Activated effector memory CD4-positive, alpha-beta T cell treated with anti-CD3 and anti-CD28 coated beads, Interleukin-2, amount 50 U/mL, for 16 hours (primary cell): Measurements from ENCODE around the gene C3orf18.

Experiments used
- DNase-seq: peaks from one replicate; pipeline ENCODE4 v3.0.0-alpha.2; 2020

Gene C3orf18

DNA sequence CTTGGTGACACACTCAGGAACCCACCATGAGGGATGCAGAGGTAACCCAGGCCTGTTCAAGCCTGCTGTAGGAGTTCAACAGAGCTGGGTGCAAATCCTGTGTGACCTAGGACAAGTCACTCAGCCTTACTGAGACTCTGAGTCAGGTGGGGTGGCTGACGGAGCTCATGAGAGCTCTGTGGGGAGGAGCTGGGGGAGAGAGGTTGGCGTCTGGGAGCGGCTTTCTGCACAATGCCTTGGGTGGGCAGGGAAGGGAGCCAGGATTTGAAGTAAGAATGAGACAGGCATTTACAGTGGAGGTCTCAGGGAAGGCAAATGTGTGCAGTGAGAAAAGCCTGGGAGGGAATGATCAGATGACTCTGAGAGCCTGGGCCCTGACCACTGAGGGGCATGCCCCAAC, 18.3 kb downstream of the C3orf18 start:
- no peak for DNase-seq

DNA sequence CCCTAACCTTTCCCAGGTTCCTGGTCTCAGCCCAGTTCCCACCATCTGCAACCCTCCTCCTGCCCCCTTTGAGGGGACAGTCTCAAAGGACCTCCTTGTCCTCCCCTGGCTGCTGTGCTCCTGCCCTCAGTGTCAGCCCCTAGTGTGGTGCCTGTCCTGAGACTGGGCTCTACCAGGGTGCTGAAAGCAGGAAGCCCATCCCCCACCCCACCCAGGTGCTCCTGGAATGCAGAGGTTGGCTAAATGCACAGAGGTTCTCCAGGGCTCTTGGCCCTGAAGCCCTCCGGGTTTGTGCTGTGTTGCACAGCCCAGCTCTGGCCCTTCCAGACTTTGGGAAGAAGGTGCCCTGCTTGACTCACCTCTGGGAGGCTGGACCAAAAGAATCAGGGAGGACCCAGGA, 21.8 kb downstream of the C3orf18 start:
- DNase-seq: no peak

DNA sequence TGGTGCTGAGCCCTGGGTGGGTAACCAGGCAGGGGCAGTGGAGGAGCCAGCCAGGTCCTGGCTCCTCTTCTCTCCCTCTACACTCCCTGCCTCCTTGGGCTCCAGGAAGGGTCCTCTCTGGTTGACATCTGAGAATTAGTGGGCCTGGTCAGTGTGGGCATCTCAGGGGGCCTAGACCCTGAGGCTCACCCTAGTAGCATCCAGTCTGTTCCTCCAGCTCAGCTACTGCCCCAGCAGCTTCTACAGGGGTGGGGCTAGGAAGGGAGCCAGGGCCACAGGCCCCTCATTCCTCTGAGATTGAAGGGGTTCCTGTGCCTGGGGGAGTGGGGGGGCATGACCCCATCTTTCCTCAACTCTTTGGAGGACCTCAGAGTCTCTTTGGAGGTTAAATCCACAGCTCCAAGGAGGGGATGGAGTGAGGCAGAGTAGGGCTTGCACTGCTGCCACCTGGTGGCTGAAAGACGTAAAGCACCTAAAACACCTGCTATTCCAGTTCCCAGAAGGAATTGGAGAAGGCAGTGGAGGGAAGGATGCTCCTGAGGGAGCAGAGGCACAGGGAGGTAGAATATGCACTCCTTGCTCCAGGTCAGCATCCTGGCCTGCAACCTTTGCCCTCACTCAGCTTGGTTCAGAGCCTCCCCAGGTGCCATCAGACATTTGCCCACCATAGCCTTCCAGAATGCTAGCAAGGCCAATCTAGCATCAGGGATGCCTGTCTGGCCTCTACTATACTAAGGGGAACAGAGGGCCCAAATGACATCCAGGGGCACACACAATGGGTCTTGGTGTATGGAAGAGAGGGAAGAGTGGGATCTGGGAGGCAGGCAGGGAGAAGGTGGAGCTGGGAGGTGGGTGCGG, 25.1 kb downstream of the C3orf18 start:
- DNase-seq: peak; percentile 86

DNA sequence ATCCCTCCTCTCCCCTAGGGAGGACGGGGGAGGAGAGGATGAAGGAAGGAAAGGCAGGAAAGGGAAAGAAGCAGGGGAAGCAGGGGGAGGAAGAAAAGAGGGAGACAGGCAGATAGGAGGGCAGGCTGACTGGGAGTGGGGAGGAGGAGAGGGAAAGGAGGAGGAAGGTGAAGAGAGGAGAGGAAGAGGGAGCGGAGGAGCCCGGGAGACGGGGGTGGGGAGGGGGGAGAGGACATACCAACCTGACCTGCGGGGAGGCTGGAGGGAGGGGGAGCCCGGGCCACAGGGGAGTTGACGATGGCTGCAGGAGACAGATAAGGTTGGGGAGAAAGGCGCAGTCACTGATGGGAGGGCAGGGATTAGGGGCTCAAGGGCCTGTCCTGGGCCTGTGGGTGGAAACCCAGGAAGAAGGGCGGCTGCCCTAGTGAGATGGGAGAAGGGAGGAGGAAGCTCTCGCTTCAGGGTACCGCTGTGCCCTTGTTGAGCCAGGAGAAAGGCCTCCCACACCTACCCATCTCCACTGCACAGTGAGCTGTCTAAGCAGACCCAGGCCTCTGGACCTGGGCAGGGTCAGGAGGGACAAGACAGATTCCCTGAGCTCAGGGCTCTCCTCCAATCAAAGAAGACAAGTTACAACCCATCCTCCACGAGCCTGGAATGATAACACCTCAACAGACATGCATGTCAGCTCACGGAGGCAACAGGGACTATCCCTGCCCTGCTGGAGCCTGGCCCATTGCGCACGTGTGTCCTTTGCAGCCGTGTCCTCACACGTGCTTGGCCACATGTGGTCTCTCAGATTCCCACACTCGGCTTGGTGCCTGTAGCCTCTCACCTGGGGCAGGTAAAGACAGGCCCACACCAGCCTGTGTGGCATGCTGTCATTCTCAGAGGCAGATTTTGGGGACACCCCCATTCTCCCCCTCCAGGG, 27.9 kb downstream of the C3orf18 start:
- DNase-seq: no peak

DNA sequence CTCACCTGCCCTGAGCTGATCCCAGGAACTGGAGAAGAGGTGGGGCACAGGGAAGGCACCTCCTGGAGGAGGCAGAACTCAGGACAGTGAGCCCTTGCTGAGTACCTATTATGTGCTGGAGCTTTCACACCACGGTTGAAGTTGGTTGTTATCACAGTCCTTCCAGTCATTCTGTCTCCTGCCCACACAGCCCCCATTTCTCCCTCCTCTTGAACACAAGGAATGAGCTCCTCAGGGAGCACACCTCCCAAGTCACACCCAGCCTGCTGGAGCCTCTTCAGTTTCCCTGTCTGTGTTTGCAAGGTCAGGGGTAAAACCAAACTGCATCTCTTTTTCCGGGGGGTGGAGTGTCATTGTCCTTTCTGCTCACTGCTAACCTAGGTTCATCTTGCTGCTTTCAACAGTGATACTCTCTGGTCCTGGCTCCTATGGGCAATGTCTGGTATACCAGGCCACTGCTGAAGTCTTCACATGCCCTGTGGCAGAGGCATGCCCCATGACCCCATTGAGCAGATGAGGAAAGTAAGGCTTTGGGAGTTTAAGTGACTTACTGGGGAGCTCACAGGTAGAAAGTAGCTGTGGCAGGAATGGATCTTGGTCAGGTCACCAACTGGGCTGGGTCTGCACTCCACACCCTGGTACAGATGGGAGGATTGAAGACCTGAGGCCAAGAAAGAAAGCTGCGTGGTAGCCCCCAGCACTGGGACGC, 30.0 kb downstream of the C3orf18 start:
- DNase-seq: no peak

DNA sequence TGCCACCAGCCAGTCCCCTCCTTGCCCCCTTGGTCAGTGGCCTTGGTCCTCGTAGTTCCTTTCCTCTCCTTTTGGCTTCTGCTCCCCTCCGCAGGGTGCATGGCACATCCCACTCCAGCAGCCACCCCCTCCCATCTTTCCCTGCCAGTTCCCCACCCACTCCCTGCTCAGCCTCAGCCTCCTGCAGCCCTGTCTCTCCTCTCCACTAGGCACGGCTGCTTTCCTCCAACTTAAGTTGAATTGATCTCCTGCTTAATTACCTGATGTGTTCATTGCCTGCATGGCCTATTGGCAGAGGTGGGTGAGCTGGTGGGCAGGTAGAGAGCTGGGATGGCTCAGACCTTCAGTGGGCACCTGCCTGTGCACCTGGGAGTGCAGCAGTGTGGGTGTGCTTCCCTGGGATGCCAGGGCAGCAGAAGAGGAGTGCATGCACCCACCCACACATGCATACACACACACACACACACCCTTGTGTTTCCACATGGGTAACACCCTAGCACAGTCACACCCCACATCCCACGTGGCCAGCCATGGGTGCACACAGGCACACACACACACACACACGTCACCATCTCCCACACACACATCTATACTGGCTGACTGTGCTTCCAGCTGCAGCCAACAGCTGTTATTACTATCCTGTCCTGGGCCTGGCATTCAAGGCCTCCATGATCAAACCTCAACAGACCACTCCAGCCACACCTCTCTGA, 30.9 kb downstream of the C3orf18 start:
- no peak for DNase-seq

DNA sequence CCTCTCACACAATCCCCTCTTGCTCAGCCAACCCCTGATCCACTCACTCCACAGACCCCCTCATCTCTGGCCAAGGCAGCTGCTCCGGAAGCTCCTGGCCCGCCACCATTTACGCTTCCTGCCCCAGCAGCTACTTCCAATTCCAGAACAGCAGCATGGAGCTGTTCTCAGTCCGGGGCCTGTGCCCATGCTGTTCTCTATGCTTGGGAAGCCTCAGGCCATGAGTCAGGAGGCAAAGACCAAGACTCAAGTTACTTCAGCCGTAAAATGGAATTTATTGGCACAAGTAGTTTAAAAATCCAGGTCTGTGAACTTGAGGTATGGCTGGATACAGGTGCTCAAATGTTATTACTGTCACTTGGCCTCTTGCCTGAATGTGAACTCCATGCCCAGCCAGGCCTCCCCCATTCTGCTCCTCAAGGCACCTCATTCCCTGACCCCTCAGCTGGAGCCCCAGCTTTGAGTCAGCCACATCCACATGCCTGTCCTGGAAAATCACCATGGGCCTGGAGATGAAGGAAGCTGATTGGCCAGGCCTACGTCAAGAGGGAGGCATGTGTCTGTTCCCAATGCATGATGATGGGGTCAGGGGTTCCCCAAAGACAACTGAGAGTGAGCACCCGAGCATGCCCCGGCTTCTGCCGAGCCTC, 32.7 kb downstream of the C3orf18 start:
- no peak for DNase-seq

DNA sequence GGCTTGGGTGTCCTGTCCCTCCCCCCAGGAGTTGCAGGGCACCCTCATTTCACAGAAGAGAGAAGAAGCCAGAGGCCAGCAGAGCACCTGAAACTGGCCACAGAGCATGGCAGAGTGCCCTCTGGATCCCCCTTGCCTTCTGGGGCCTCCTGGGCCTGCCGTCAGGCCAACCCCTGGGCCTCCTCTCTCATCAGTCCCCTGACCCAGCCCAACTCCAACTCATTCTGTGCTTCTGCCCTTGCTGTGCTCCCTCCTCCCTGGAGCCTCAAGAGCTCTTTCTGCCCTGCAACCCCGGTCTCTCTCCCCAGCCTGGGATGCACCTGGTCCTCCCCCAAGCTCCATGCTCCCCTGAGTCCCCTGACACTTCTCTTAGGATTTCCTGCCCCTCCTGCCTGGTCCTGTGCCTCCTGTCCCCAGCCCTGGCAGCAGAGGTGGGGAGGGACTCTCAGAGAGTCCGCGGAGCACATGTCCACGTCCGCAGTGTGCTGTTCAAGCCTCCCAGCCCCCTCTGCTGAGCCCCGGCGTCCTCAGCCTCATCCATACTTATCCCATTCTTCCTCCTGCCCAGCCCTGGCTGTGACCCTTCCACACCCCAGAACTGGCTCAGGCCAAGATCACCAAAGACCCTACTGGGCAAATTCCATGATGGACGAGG, 33.6 kb downstream of the C3orf18 start:
- no peak for DNase-seq

DNA sequence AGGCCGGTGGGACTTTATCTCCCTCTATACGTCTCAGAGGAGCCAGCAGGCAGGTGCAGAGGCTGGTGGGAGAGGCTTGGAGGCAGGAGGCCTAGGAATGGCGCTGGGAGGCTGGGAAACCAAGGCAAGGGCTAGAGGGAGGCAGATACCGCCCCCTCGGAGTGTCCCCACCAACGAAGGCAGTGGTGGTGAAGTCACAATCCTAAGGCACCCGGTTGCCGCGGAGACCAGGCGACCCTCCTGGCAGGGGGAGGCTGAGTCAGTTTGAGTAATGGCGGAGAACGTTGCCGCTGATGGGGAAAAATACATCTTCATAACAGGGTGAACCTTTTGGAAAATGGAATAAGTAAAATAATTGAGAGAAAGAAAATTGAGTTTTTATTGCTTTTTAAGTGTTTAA, 34.2 kb downstream of the C3orf18 start:
- DNase-seq: no peak

DNA sequence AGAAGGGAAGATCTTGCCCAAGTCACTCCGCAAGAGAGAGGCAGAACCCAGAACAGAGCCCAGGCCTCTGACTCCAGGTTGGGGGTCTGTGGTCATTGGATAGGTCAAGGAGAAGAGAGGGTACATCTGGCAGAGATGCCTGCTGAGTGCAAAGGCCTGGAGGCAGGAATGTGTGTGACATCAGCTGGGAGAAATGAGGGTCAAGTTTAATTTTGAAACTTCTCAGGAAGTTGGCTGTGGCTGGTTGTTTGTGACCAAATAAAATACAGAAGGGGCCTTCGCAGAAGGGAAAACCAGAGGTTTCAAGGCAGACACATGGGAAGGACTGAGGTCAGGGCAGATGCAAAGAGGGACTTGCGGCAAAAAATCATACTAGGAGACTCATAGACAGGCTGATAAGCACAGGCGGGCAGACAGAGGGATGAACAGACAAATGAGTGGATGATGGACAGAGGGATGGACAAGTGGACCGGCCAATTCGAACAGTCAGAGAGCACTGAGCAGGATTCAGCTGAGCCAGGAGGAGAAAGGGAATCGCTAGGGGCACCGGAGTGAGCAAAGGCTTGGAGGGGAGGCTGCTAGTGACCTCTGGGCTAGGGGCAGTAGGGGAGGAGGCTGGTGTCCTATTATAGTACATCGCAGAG, 35.4 kb downstream of the C3orf18 start:
- no peak for DNase-seq

DNA sequence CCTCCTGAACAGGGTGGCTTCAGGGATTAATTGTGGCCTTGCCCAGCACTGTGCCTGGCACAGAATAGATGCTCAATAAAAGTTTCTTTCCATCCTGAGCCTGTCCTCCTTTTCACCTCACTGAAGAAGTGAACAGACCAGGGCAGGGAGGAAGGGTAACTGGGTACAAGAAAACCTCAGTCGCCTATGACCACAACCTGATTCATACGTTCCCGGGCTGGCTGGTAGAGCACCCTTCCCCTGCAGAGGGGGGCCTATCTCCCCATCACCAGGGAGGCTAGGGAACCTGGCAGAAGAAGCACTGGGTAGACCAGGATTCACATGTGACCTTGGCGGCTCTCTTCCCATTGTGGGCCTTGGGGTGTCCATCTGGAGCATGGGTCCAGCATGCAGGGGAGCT, 36.3 kb downstream of the C3orf18 start:
- DNase-seq: no peak

DNA sequence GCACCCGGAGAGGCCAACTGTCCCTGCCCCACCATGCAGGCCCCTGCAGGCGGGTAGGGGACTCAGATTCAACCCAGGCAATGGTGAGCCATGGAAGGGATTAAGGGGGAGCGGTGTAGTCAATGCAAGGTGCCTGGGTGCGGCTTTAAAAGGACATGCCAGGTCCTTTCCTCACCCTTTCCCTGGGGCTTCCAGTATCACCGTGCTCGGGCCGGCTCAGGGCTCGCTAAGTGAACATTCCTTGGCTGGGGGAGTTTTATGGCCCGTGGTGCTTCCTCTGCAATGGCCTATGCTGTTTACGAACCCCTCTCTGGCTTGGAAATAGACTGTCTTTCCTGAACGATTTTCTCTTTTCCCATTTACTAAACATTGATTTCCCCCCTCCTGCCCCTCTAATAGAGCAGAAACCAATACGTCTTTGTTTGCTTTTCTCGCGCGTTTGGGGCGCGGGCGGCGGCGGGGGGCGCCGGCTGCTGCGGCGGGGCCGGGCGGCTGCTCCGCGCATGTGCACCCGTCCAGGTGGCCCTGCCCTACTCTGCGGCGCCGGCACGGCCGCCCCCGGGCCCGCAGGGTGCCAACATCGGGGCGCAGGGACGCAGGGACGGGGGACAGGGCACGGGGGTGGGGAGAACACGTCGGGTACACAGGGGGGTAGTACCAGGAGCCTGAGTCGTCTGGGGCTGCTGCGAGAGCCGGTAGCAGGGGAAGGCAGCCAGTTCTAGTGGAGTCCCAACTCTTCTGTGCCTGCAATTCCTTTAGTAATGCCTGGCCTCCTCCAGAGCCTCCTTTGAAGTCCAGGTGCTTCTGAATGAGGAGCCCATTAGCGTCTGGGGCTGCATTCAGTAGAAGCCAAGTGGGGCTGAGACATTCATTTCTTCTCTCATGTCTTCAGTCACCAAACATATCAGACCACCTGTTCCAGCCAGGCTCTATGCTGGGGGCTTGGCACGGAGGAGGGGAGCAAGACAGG, 37.3 kb downstream of the C3orf18 start:
- DNase-seq: no peak

DNA sequence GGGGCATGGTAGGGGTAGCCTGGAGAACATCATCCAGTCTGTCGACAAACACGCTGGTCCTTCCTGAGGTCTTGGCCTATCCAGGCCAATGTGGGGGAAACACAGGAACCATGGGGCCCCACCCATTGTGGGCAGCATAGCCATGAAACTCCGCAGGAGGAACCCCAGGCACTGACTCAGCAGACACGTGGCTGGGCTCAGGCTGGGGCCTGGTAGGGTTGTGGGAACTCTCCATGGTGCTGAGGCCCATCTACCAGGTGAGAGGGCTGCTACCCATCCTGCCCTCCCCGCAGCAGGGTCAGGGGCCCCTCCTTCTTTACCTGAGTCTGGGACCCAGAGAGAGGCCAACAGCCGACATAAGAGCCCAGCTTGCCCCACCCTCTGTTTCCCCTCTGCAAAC, 41.6 kb downstream of the C3orf18 start:
- peak; percentile 77 for DNase-seq

DNA sequence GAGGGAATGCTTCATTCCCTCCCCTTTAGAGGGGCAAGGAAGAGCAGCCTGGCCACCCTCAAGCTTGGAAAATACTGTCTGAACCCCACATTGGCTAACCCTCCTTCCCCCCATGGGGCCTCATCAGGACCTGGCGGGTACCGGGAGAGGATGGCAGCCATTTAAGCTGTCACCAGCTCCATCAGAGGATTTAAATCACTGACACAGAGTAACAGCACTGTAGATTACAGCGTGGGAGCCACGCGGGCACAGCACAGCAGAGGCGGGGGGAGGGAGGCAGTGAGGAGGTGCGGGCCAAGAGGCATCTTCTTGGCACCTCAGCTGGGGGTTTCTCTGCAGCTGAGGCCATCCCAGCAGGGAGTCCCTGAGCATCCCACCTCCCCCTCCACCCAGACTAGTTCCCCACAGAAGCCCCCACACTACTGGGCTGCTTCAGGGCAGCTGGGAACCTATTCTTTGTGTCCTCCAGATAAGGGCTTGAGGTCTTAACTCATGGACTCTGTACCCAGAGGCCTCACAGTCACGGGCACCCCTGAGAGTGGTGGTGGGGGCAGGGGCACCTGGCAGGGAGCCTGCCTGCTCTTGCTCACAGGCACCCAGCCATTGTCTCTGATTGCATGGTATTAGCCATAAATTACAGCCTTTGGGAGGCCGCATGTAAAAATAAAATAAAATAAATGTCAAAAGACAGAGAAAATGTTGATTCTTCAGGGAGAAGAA, 42.2 kb downstream of the C3orf18 start:
- DNase-seq: no peak

DNA sequence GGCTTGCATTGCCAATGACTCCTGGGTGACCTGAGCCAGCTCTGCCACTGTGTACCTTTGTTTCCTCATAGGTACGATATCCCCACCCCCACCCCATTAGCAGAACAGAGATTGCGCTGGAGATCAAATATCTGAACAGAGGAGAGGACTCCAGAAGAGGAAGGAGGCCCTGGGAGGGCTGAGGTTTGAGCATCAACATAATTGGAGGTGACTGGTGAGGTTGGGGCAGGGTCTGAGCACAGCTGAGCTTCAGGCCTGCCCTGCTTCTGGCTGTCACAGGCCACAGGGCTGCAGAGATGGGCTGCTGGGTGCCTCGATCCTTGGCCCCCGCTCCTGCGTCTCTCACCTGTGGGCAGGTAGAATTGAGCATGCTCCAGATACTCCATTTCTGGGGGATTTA, 42.8 kb downstream of the C3orf18 start:
- no peak for DNase-seq

DNA sequence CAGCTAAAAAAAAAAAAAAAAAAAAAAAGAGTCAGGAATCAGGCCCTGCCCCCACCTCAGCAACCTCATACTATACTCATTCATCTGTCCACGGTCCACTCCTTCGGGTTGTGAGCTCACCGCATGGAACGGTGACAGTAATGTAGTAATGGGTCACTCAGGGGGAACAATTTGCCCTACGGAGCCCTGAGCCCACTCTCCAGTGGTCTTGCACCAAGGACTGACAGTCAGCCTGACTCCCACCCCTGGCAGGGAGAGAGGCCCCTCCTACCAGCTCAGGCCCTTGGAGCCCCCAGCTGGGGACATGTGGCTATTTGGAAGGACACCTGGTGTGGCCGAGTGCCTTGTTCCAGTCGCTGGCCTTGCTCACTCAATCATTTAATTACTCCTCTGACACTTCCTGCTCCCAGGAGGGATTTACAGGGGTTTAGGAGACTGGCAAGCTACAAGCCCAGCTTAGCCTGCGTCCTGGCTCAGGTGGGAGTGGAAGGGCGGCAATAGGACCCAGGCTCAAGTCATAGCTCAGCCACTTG, 44.2 kb downstream of the C3orf18 start:
- DNase-seq: no peak

DNA sequence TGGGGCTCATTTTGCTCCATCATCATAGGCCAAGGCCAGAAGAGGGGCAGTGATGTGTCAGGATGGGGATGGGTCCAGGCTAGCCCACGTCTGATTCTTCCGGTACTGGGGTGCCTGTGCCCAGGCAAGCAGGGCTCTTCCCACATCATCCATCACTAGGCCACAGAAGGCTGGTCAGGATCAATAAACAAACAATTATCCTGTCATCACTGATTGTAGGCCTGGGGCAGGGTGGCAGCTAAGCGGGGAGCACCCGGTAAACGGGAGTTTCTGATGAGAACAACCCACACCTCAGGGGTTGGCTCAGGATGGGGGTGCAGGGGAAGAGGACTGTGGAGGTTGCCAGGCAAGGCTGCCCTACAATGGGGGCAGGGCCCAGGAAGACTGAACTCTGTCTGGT, 46.0 kb downstream of the C3orf18 start:
- DNase-seq: no peak

DNA sequence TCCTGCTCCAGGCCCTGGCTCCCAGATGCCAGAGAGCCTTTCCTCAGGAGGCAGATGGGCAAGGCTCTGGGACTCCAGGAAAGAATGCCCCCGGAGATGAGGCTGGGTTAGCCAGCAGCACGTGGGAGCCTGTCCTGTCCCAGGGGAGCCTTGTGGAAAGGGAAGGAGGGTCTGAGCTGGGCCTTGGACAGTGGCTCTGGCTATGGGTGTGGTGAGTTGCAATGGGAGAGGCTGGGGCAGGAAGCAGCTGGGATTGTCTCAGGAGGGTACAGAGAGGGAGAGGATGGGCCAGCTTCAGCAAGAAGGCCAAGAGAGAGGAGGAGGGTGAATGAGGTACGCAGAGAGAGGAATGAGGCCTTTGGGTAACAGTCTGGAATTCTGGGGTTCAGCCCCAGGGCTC, 46.7 kb downstream of the C3orf18 start:
- DNase-seq: no peak
